Gastrocnemius medialis (tissue), 4 donors: ENCODE results near the gene COL25A1. TPM values are rescaled to one million over a fixed set of nuclear protein-coding genes. Genes with fewer than 3 reads are reported as not detected.

Experiments used
- ATAC-seq, 2 donors: fragments of 150-250 bp; one replicate each; pipeline ENCODE4 v1.9.1; 2016
- DNase-seq, 2 donors: peaks; one replicate each; pipeline ENCODE4 v3.0.0-alpha.2; 2019
- H3K27ac ChIP-seq, 4 donors: fragments of 200-600 bp; sonication (generic); 1 replicate in 1 of 4; 2 replicates in 3 of 4; pipeline ENCODE4 v1.5.1; 2016 to 2018; ENCODE audit warnings: mild to moderate bottlenecking in 2 of 4, moderate library complexity in 1 of 4
- H3K27me3 ChIP-seq, 3 donors: fragments of 200-600 bp; sonication (generic) in 2 of 3; 1 replicate in 1 of 3; 2 replicates in 2 of 3; pipeline versions ENCODE4 v1.5.1 to v1.6.0; 2016 to 2019; ENCODE audit warnings: mild to moderate bottlenecking in 1 of 3, moderate library complexity in 1 of 3
- H3K36me3 ChIP-seq, 2 donors: fragments of 200-600 bp; sonication (generic) in 1 of 2; one replicate each; pipeline ENCODE4 v1.5.1; 2017 to 2018
- H3K4me1 ChIP-seq, 2 donors: fragments of 200-600 bp; sonication (generic) in 1 of 2; one replicate each; pipeline ENCODE4 v1.5.1; 2016 to 2017; ENCODE audit warnings: mild to moderate bottlenecking in 2 of 2
- H3K4me3 ChIP-seq, 4 donors: fragments of 200-600 bp; sonication (generic) in 3 of 4; 1 replicate in 1 of 4; 2 replicates in 3 of 4; pipeline ENCODE4 v1.5.1; 2016 to 2019; ENCODE audit warnings: mild to moderate bottlenecking in 2 of 4
- H3K9me3 ChIP-seq, 3 donors: fragments of 200-600 bp; sonication (generic) in 2 of 3; 1 replicate in 1 of 3; 2 replicates in 2 of 3; pipeline ENCODE4 v1.5.1; 2016 to 2019
- POLR2A ChIP-seq, 2 donors: fragments of 450-650 bp; IDR thresholded peaks; one replicate each; pipeline ENCODE4 v1.6.1; 2017; ENCODE audit warnings: antibody characterized with exemption in 2 of 2, mild to moderate bottlenecking in 2 of 2, moderate library complexity in 2 of 2
- in situ Hi-C, 4 donors: fragments of 200-750 bp; cut with MboI; loops; one replicate each; pipeline versions ENCODE4 v1.15.0 to v1.8.0; 2017; ENCODE audit warnings: low sequenced_read_pairs in 4 of 4
- intact Hi-C: fragments of 100-400 bp; cut with DNase I; formaldehyde crosslinking; loops from one replicate; pipeline ENCODE4 v1.15.1; 2023; ENCODE audit warnings: low total_unique reads
- total RNA-seq, 4 donors: library from RNA; depleted of rRNA; stranded (reverse); fragments of >200 nt; gene quantifications; one replicate each; pipeline versions ENCODE4 v1.1.0 to v1.2.3, GENCODE V29; 2016
- TF ChIP-seq, protein P1 (sequence below), 5 experiments: fragments of 450-650 bp in 3 of 5; fragments of 200-600 bp in 2 of 5; sonication (generic) in 2 of 5; IDR thresholded peaks in 4 of 5; conservative IDR thresholded peaks in 1 of 5; 1 replicate in 4 of 5; 2 replicates in 1 of 5; pipeline ENCODE4 v1.5.1; 2016 to 2019; ENCODE audit warnings: antibody characterized with exemption in 5 of 5, mild to moderate bottlenecking in 3 of 5, moderate library complexity in 3 of 5

The COL25A1 gene
- total RNA-seq, 4 donors from 2014 or later, result 0.27 to 2.0 (median 0.85) TPM; not detected in 1

DNA sequence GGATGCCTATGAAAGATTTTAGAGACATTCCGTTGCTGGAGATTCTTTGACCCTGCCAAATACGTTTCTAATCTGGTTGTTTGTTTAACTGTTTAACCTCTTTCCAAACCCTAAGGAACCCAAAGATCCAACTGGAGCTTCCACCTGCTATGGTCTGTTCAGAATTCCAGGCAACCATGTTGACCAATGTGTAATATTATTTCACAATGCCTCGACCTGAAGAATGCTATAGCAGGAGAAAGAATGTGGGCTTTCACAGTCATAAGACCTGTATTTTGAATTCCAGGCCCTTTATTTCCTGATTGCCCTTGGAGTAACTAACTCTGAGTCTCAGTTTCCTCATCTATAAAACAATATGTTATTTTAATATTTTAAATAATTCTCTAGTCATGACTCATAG is 90.8 kb downstream of the COL25A1 start:
- TF ChIP-seq, protein P1, sequence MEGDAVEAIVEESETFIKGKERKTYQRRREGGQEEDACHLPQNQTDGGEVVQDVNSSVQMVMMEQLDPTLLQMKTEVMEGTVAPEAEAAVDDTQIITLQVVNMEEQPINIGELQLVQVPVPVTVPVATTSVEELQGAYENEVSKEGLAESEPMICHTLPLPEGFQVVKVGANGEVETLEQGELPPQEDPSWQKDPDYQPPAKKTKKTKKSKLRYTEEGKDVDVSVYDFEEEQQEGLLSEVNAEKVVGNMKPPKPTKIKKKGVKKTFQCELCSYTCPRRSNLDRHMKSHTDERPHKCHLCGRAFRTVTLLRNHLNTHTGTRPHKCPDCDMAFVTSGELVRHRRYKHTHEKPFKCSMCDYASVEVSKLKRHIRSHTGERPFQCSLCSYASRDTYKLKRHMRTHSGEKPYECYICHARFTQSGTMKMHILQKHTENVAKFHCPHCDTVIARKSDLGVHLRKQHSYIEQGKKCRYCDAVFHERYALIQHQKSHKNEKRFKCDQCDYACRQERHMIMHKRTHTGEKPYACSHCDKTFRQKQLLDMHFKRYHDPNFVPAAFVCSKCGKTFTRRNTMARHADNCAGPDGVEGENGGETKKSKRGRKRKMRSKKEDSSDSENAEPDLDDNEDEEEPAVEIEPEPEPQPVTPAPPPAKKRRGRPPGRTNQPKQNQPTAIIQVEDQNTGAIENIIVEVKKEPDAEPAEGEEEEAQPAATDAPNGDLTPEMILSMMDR (IDR thresholded peaks at IDR 0.05 in 4 of 5, conservative IDR thresholded peaks at IDR 0.05 in 1 of 5), result no peak
- TF ChIP-seq POLR2A (IDR thresholded peaks at IDR 0.05), result no peak
- Histone ChIP-seq H3K4me1 (peaks cover 9 to 38% of the 10 kb centered on the region in 2 donors), H3K9me3 (no peaks in the 10 kb centered on the region), H3K27ac (no peak overlapping the region), H3K36me3 (no peaks in the 10 kb centered on the region), H3K27me3 (no peaks in the 10 kb centered on the region), H3K4me3 (no peak overlapping the region)
- intact Hi-C loops (no loop called here), in situ Hi-C loops (no loop called here)
- DNase-seq (no peak), ATAC-seq (no peak)

DNA sequence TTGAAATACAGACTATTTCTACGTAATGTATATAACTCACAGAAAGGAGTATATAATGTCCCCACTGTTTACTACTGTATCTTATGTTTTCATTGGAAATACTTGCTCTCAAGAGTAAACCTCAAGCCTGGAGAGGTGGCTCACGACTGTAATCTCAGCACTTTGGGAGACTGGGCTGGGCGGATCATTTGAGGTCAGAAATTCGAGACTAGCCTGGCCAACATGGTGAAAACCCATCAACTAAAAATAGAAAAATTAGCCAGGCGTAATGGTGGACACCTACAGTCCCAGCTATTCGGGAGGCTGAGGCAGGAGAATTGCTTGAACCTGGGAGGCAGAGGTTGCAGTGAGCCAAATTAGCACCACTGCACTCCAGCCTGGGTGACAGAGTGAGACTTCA is 92.8 kb downstream of the COL25A1 start:
- in situ Hi-C loops, result no loop called here
- Histone ChIP-seq H3K36me3 (no peaks in the 10 kb centered on the region), H3K27me3 (no peaks in the 10 kb centered on the region), H3K4me3 (no peak overlapping the region), H3K4me1 (peaks cover 9 to 31% of the 10 kb centered on the region in 2 donors), H3K9me3 (no peaks in the 10 kb centered on the region), H3K27ac (no peak overlapping the region)
- peak; percentile 3 to 12 for DNase-seq
- peak; percentile 62 to 66 for ATAC-seq
- intact Hi-C loops, result no loop called here
- TF ChIP-seq, protein P1 (IDR thresholded peaks at IDR 0.05 in 4 of 5, conservative IDR thresholded peaks at IDR 0.05 in 1 of 5), result no peak
- TF ChIP-seq POLR2A (IDR thresholded peaks at IDR 0.05), result no peak

DNA sequence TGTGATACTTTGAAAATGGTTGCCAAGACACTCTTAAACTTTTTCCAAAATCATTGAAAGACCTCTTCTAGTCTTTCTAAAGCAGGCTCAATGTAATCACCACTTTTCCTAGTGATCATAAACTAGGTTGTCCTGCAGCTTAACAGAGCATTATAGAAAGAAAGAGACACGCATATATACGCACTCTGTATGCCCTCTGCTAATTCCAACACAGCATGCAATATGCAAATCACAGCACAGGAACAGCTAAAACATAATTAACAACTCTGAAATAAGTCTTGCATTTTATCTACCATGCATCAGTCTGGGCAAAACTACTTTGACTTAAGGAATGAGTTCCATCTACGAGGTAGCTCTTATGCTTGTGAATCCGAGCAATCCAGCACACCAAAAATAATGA is 94.6 kb downstream of the COL25A1 start:
- Histone ChIP-seq H3K9me3 (no peaks in the 10 kb centered on the region), H3K36me3 (no peaks in the 10 kb centered on the region), H3K4me3 (no peak overlapping the region), H3K4me1 (peaks cover 9 to 31% of the 10 kb centered on the region in 2 donors), H3K27me3 (no peaks in the 10 kb centered on the region), H3K27ac (no peak overlapping the region)
- in situ Hi-C loops, result no loop called here
- no peak for ATAC-seq
- no peak for DNase-seq
- TF ChIP-seq POLR2A (IDR thresholded peaks at IDR 0.05), result no peak
- TF ChIP-seq, protein P1 (IDR thresholded peaks at IDR 0.05 in 4 of 5, conservative IDR thresholded peaks at IDR 0.05 in 1 of 5), result no peak
- intact Hi-C loops, result no loop called here

DNA sequence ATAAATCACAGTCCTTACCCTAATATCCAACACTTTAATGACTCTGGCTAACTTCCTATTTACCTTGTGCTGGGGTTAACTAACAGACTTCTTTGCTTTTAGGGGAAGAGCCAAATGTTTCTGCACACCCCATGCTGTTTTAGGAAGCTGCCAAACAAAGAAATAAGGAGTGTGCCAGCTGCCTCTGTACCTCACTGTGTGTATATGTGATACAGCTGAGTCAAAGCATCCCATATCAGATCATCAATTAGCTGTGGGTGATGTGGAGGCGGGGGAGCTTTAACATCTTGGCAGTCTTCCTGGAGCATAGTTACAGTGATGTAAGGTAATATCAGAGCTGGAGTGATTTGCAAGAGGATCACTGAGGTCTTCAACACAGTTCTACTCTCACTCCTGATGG is 95.4 kb downstream of the COL25A1 start:
- Histone ChIP-seq H3K4me1 (peaks cover 9 to 31% of the 10 kb centered on the region in 2 donors), H3K4me3 (no peak overlapping the region), H3K36me3 (no peaks in the 10 kb centered on the region), H3K27me3 (no peaks in the 10 kb centered on the region), H3K9me3 (no peaks in the 10 kb centered on the region), H3K27ac (no peak overlapping the region)
- TF ChIP-seq, protein P1 (IDR thresholded peaks at IDR 0.05 in 4 of 5, conservative IDR thresholded peaks at IDR 0.05 in 1 of 5), result no peak
- TF ChIP-seq POLR2A (IDR thresholded peaks at IDR 0.05), result no peak
- in situ Hi-C loops, result no loop called here
- peak; percentile 18 to 73 for ATAC-seq
- DNase-seq, result peak in 1 of 2 donors; percentile 12
- intact Hi-C loops, result no loop called here

DNA sequence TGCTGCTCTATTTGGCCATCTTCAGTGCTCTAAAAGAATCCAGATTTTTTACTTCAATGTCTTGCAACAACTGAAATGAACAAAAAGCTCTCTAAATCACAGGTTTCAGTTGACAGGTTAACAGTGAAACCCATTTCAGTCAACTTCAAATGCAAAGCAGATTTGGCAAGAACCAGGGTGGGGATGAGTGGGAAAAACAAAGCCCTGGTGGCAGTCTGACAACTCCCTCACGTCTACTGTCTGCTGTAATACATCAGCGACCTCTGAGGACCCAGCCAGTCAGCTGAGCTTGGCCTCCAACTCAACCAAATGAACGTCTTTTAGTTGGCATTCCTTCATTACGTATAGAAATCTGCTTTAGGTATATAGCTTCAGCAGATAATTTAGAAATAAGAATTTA is 95.8 kb downstream of the COL25A1 start:
- ATAC-seq (no peak), DNase-seq (no peak)
- in situ Hi-C loops (no loop called here), intact Hi-C loops (no loop called here)
- H3K36me3 ChIP-seq, result no peaks in the 10 kb centered on the region
- H3K4me3 ChIP-seq, result no peak overlapping the region
- H3K27me3 ChIP-seq, result no peaks in the 10 kb centered on the region
- no peaks in the 10 kb centered on the region for H3K9me3 ChIP-seq
- TF ChIP-seq, protein P1 (IDR thresholded peaks at IDR 0.05 in 4 of 5, conservative IDR thresholded peaks at IDR 0.05 in 1 of 5), result no peak
- no peak for TF ChIP-seq POLR2A (IDR thresholded peaks at IDR 0.05)
- peaks cover 9 to 31% of the 10 kb centered on the region in 2 donors for H3K4me1 ChIP-seq
- no peak overlapping the region for H3K27ac ChIP-seq
